OCI-LY7 (cell line): ENCODE measurements around the gene RORC. TPM values are rescaled to one million over a fixed set of nuclear protein-coding genes. Genes with fewer than 3 reads are reported as not detected.

ENCODE experiments used
- BruUV-seq: library from RNA; stranded (reverse); fragments of 400-500 nt; replicated peaks from 2 replicates; lab custom pipeline; 2021; lab: Mats Ljungman, UMichigan
- CTCF ChIA-PET: fragments of 300-600 bp; sonication (Branson Sonifier 250); formaldehyde crosslinking; loops from one replicate; lab custom pipeline; 2022; ENCODE audit warnings: antibody characterized with exemption; ENCODE audit not compliant: unreplicated experiment; lab: Charles Lee
- POLR2A ChIA-PET: fragments of 300-600 bp; sonication (Branson Sonifier 250); formaldehyde crosslinking; loops from one replicate; lab custom pipeline; 2022; ENCODE audit warnings: antibody characterized with exemption; lab: Charles Lee
- DNase-seq: peaks from one replicate; pipeline ENCODE4 v3.0.0-alpha.2; 2015; ENCODE audit warnings: low spot score
- H2AFZ ChIP-seq: fragments of 200-600 bp; sonication (generic), shearing (Covaris generic); 2 replicates; pipeline ENCODE4 v1.6.1; 2014; ENCODE audit warnings: mild to moderate bottlenecking, antibody characterized with exemption, low read length, moderate library complexity
- H3K27ac ChIP-seq: fragments of 200-600 bp; sonication (generic); 2 replicates; pipeline ENCODE4 v1.5.1; 2014; ENCODE audit warnings: mixed run types, low read depth, mild to moderate bottlenecking, moderate library complexity, low read length, inconsistent platforms; ENCODE audit not compliant: poor library complexity, severe bottlenecking
- H3K36me3 ChIP-seq: fragments of 200-600 bp; sonication (generic); 2 replicates; pipeline ENCODE4 v1.6.1; 2014; ENCODE audit warnings: mild to moderate bottlenecking, antibody characterized with exemption, low read length, moderate library complexity, mixed read lengths; ENCODE audit not compliant: insufficient read depth
- H3K4me1 ChIP-seq: fragments of 200-600 bp; sonication (generic); 2 replicates; pipeline ENCODE4 v1.5.1; 2014; ENCODE audit warnings: mild to moderate bottlenecking, low read length; ENCODE audit not compliant: insufficient read depth, poor library complexity, severe bottlenecking
- H3K4me2 ChIP-seq: fragments of 200-600 bp; sonication (generic); 2 replicates; pipeline ENCODE4 v1.6.1; 2014; ENCODE audit warnings: mild to moderate bottlenecking, low read length
- H3K4me3 ChIP-seq: fragments of 200-600 bp; sonication (generic); 2 replicates; pipeline ENCODE4 v1.5.1; 2014; ENCODE audit warnings: mild to moderate bottlenecking, low read depth, low read length; ENCODE audit not compliant: poor library complexity, severe bottlenecking
- H3K79me2 ChIP-seq: fragments of 200-600 bp; sonication (generic); 2 replicates; pipeline ENCODE4 v1.6.1; 2016; ENCODE audit warnings: low read depth, mild to moderate bottlenecking, low read length, moderate library complexity, mixed read lengths; ENCODE audit not compliant: insufficient read depth
- H3K9me2 ChIP-seq: fragments of 200-600 bp; sonication (generic); 2 replicates; pipeline ENCODE4 v1.6.1; 2016; ENCODE audit warnings: mild to moderate bottlenecking, low read length, mixed read lengths; ENCODE audit not compliant: insufficient read depth
- H3K9me3 ChIP-seq: fragments of 200-600 bp; sonication (generic); 2 replicates; pipeline ENCODE4 v1.6.1; 2014; ENCODE audit warnings: mild to moderate bottlenecking, mixed run types, low read length, mixed read lengths
- H4K20me1 ChIP-seq: fragments of 200-600 bp; sonication (generic); 2 replicates; pipeline ENCODE4 v1.6.1; 2014; ENCODE audit warnings: mild to moderate bottlenecking, antibody characterized with exemption, low read length, moderate library complexity, mixed read lengths; ENCODE audit not compliant: insufficient read depth
- EZH2phosphoT487 ChIP-seq: fragments of 200-600 bp; sonication (generic); IDR thresholded peaks from 2 replicates; pipeline ENCODE4 v1.6.1; 2018; ENCODE audit warnings: low read depth, borderline replicate concordance, mild to moderate bottlenecking, mixed run types, antibody characterized with exemption, low read length, moderate library complexity, mixed read lengths
- intact Hi-C: fragments of 100-400 bp; cut with micrococcal nuclease; formaldehyde crosslinking; loops from one replicate; pipeline ENCODE4 v1.10.0; 2022; ENCODE audit not compliant: unreplicated experiment
- total RNA-seq, 2 experiments: library from RNA; depleted of rRNA in 1 of 2; stranded (reverse); fragments of >200 nt in 1 of 2; shearing (Covaris generic) in 1 of 2; gene quantifications; 2 replicates each; pipeline ENCODE4 v1.2.3, GENCODE V29; 2014 to 2022
- TF ChIP-seq, protein P1 (sequence below): fragments of 200-600 bp; sonication (generic); conservative IDR thresholded peaks from 2 replicates; pipeline ENCODE4 v1.5.1; 2014; ENCODE audit warnings: mild to moderate bottlenecking, antibody characterized with exemption, low read length, moderate library complexity, mixed read lengths

The RORC gene
- total RNA-seq, 2 experiments from 2014 or later: not detected

DNA sequence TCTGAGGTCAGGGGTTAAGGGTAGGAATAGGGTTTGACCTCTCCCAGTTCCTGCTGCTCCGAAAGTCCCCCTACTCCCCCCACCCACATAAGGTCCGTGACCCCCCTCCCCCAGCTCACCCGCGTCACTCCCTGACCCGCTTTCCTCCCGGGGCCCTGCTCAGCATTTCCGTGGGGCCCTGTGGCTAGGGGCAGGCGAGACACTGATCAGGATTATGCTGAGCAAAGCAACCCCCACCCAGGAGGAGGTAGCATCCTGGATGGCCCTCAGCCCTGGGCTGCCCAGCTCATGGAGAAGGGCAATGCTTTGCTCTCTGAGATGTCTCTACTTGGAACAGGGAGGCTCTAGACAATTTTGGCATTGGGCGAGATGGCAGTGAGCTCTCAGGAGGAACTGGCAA lies 3.7 kb downstream of the RORC start:
- no peaks in the 10 kb centered on the region for H4K20me1 ChIP-seq
- no peak overlapping the region for H2AFZ ChIP-seq
- H3K9me2 ChIP-seq: no peaks in the 10 kb centered on the region
- no peaks in the 10 kb centered on the region for H3K79me2 ChIP-seq
- no TSS peak for BruUV-seq
- peaks cover 11% of the 10 kb centered on the region for H3K4me1 ChIP-seq
- ChIA-PET CTCF (no interaction called here), POLR2A (interaction anchor here (0.5 kb wide), 1 partner anchor 8 kb away, joined by 3 read pairs; no protein-coding TSS in a partner anchor)
- intact Hi-C loops: no loop called here
- no peak overlapping the region for H3K4me2 ChIP-seq
- no peaks in the 10 kb centered on the region for H3K36me3 ChIP-seq
- no peak overlapping the region for H3K27ac ChIP-seq
- TF ChIP-seq EZH2phosphoT487: no peak
- TF ChIP-seq, protein P1, sequence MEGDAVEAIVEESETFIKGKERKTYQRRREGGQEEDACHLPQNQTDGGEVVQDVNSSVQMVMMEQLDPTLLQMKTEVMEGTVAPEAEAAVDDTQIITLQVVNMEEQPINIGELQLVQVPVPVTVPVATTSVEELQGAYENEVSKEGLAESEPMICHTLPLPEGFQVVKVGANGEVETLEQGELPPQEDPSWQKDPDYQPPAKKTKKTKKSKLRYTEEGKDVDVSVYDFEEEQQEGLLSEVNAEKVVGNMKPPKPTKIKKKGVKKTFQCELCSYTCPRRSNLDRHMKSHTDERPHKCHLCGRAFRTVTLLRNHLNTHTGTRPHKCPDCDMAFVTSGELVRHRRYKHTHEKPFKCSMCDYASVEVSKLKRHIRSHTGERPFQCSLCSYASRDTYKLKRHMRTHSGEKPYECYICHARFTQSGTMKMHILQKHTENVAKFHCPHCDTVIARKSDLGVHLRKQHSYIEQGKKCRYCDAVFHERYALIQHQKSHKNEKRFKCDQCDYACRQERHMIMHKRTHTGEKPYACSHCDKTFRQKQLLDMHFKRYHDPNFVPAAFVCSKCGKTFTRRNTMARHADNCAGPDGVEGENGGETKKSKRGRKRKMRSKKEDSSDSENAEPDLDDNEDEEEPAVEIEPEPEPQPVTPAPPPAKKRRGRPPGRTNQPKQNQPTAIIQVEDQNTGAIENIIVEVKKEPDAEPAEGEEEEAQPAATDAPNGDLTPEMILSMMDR: no peak
- DNase-seq: no peak
- H3K9me3 ChIP-seq: no peaks in the 10 kb centered on the region
- H3K4me3 ChIP-seq: no peak overlapping the region

DNA sequence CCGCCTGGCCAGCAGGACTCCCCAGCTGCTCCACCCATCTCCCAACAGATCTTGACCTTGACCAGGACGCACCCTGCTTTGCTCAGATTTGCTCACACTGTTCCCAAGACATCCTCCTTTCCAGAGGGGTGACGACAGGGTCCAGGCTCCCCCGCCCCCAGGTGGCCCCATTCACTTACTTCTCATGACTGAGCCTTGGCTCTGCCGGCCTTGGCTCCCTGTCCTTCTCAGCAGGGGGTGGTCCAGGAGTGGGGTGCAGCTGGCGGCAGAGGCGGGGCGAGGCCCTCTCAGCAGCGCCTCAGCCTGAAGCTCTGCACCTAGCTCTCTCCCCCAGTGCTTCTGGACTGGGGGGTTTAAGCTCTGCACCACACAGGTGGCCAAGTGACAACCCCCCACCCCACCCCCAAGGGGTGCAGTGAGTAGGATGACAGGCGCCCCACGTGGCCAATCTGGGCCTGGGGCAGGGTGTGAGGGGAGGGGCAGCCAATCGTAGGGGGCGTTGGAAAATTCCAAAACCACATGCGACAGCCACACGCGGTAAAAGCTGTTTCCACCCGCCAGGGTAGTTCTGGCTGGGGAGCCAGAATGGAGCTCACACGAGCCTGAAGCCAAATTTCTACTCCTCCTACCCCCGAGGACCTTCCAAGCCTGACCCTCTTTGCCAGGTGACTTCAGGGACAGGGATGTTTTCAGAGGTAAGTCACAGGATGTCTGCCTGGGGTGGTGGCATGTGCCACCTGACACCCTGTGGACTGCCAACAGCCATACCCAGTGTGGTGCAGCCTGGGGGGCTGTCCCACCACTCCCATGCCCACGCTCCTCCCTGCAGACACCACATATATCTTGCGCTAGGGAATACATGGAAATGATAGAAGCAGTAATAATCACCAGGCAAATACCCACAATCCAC lies 5.6 kb downstream of the RORC start:
- ChIA-PET CTCF (no interaction called here), POLR2A (no interaction called here)
- BruUV-seq: no TSS peak
- no peak overlapping the region for H3K4me2 ChIP-seq
- no peaks in the 10 kb centered on the region for H3K79me2 ChIP-seq
- no peaks in the 10 kb centered on the region for H3K36me3 ChIP-seq
- no peak for TF ChIP-seq EZH2phosphoT487
- TF ChIP-seq, protein P1: peak; percentile 23; the same call in 1 of the 2 replicates
- no peaks in the 10 kb centered on the region for H3K9me3 ChIP-seq
- no peaks in the 10 kb centered on the region for H3K9me2 ChIP-seq
- intact Hi-C loops: no loop called here
- no peak overlapping the region for H3K4me3 ChIP-seq
- peaks cover 20% of the 10 kb centered on the region for H3K4me1 ChIP-seq
- H2AFZ ChIP-seq: 0 out of 2 replicates have a peak overlapping the region, but pooled peaks have one; percentile 33
- H3K27ac ChIP-seq: no peak overlapping the region
- DNase-seq: peak; percentile 20
- no peaks in the 10 kb centered on the region for H4K20me1 ChIP-seq

DNA sequence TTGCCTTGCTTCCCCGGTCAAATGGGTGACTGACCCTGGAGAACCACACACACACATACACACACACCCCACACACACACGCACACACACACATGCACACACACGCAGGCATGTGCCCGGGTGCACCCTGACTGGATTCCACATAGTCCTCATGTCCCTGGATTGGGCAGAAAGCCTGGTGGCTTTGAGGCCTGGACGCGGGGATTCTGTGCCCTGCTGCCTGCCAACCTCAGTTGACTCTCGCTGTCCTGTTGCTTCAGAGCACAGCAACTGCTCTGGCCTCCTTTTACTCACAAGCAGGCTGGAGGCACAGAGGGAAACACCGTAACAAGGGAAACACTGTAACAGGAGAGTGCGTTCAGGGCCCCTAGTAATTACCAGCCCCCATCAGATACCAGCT lies 6.4 kb downstream of the RORC start:
- TF ChIP-seq, protein P1: no peak
- TF ChIP-seq EZH2phosphoT487: no peak
- no TSS peak for BruUV-seq
- H3K79me2 ChIP-seq: no peaks in the 10 kb centered on the region
- no peaks in the 10 kb centered on the region for H3K36me3 ChIP-seq
- intact Hi-C loops: no loop called here
- no peak overlapping the region for H3K4me3 ChIP-seq
- no peak for DNase-seq
- CTCF ChIA-PET: no interaction called here
- no peaks in the 10 kb centered on the region for H3K9me3 ChIP-seq
- POLR2A ChIA-PET: no interaction called here
- H3K9me2 ChIP-seq: no peaks in the 10 kb centered on the region
- no peaks in the 10 kb centered on the region for H4K20me1 ChIP-seq
- no peak overlapping the region for H3K27ac ChIP-seq
- H3K4me1 ChIP-seq: peaks cover 21% of the 10 kb centered on the region
- no peak overlapping the region for H3K4me2 ChIP-seq
- H2AFZ ChIP-seq: no peak overlapping the region
